Smooth muscle cell (in vitro differentiated cells): ENCODE measurements around the gene PRODH2. TPM values are rescaled to one million over a fixed set of nuclear protein-coding genes. Genes with fewer than 3 reads are reported as not detected.

ENCODE experiments used
- DNase-seq: peaks from one replicate; lab custom pipeline; 2025; ENCODE audit not compliant: unreplicated experiment; lab: John Stamatoyannopoulos, UW
- H2AFZ ChIP-seq: fragments of 200-600 bp; sonication (generic); 2 replicates; pipeline ENCODE4 v1.6.0; 2016; ENCODE audit warnings: antibody characterized with exemption, low read depth, mild to moderate bottlenecking
- H3F3A ChIP-seq: fragments of 200-600 bp; sonication (generic); 2 replicates; pipeline ENCODE4 v1.6.0; 2017; ENCODE audit warnings: antibody characterized with exemption, low read depth
- H3K27ac ChIP-seq: fragments of 200-600 bp; sonication (generic); 2 replicates; pipeline ENCODE4 v1.5.1; 2016; ENCODE audit warnings: low read depth, mild to moderate bottlenecking
- H3K27me3 ChIP-seq: fragments of 200-600 bp; sonication (generic); 2 replicates; pipeline ENCODE4 v1.6.1; 2016; ENCODE audit warnings: low read depth, mild to moderate bottlenecking
- H3K36me3 ChIP-seq: fragments of 200-600 bp; sonication (generic); 2 replicates; pipeline ENCODE4 v1.5.1; 2016; ENCODE audit warnings: low read depth
- H3K4me1 ChIP-seq: fragments of 200-600 bp; sonication (generic); 2 replicates; pipeline ENCODE4 v1.5.1; 2016; ENCODE audit warnings: low read depth
- H3K4me2 ChIP-seq: fragments of 200-600 bp; sonication (generic); 2 replicates; pipeline ENCODE4 v1.6.0; 2016; ENCODE audit warnings: mild to moderate bottlenecking
- H3K4me3 ChIP-seq: fragments of 200-600 bp; sonication (generic); 2 replicates; pipeline ENCODE4 v1.5.1; 2016; ENCODE audit warnings: mild to moderate bottlenecking
- H3K79me2 ChIP-seq: fragments of 200-600 bp; sonication (generic); 2 replicates; pipeline ENCODE4 v1.6.0; 2016; ENCODE audit warnings: low read depth, mild to moderate bottlenecking
- H3K9ac ChIP-seq: fragments of 200-600 bp; sonication (generic); 2 replicates; pipeline ENCODE4 v1.6.0; 2016; ENCODE audit warnings: low read depth
- H3K9me3 ChIP-seq: fragments of 200-600 bp; sonication (generic); replicated peaks from 2 replicates; pipeline ENCODE4 v1.5.1; 2016; ENCODE audit warnings: low read depth
- H4K20me1 ChIP-seq: fragments of 200-600 bp; sonication (generic); 2 replicates; pipeline ENCODE4 v1.6.0; 2016; ENCODE audit warnings: low read depth
- whole genome bisulfite sequencing: methylation state at CpG from one replicate; pipeline ENCODE4 v1.1.7; 2016; ENCODE audit warnings: low lambda C conversion rate; 5-methylcytosine and 5-hydroxymethylcytosine counted together
- polyA plus RNA-seq: library from polyadenylated mRNA; unstranded; fragments of >200 nt; fragmentation: Nextera tagmentation; extraction: Ambion mirVana; gene quantifications from 2 replicates; pipeline ENCODE4 v1.2.1, GENCODE V29; 2016
- total RNA-seq: library from RNA; depleted of rRNA; stranded (reverse); fragments of >200 nt; gene quantifications from 2 replicates; pipeline ENCODE4 v1.2.3, GENCODE V29; 2014
- TF ChIP-seq, protein P1 (sequence below): fragments of 200-600 bp; sonication (generic); IDR thresholded peaks from 2 replicates; pipeline ENCODE4 v1.5.1; 2017; ENCODE audit warnings: borderline replicate concordance, mild to moderate bottlenecking, antibody characterized with exemption; ENCODE audit not compliant: insufficient read depth, poor library complexity, severe bottlenecking

PRODH2 gene
- total and polyA plus RNA-seq, 2 experiments from 2014 or later = not detected

- Histone ChIP-seq H3K4me1 (no peaks in the 10 kb centered on the region), H3K79me2 (no peaks in the 10 kb centered on the region), H3K4me3 (no peak overlapping the region), H3K27me3 (no peaks in the 10 kb centered on the region), H4K20me1 (no peaks in the 10 kb centered on the region), H3K36me3 (no peaks in the 10 kb centered on the region), H3K9ac (no peak overlapping the region), H3K27ac (no peak overlapping the region), H3K9me3 (no peaks in the 10 kb centered on the region), H3K4me2 (no peak overlapping the region), H2AFZ (no peak overlapping the region), H3F3A (no peaks in the 10 kb centered on the region)
- TF ChIP-seq, protein P1, sequence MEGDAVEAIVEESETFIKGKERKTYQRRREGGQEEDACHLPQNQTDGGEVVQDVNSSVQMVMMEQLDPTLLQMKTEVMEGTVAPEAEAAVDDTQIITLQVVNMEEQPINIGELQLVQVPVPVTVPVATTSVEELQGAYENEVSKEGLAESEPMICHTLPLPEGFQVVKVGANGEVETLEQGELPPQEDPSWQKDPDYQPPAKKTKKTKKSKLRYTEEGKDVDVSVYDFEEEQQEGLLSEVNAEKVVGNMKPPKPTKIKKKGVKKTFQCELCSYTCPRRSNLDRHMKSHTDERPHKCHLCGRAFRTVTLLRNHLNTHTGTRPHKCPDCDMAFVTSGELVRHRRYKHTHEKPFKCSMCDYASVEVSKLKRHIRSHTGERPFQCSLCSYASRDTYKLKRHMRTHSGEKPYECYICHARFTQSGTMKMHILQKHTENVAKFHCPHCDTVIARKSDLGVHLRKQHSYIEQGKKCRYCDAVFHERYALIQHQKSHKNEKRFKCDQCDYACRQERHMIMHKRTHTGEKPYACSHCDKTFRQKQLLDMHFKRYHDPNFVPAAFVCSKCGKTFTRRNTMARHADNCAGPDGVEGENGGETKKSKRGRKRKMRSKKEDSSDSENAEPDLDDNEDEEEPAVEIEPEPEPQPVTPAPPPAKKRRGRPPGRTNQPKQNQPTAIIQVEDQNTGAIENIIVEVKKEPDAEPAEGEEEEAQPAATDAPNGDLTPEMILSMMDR = no peak
- WGBS = 84% methylated on average over 9 of the region's 9 CpGs
- DNase-seq = no peak
Measured at GRCh38 chr19:35781650-35782049, 31.0 kb downstream of the PRODH2 start.

DNA sequence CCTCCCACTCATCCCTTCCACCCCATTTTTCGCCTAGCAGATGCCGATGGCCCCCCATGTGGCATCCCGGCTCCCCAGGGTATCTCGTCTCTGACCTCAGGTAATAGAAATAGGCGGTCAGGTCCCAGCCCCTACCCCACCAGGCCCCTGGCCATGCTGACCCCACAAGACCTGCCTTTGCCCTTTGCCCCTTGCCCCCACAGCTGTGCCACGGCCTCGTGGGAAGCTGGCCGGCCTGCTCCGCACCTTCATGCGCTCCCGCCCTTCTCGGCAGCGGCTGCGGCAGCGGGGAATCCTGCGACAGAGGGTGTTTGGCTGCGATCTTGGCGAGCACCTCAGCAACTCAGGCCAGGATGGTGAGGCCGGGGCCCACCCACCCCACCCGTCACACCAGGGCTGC is 31.9 kb downstream of the PRODH2 start:
- H3K9me3 ChIP-seq = no peaks in the 10 kb centered on the region
- TF ChIP-seq, protein P1 = no peak
- 96% methylated on average over 20 of the region's 20 CpGs for WGBS
- no peak overlapping the region for H3K4me2 ChIP-seq
- no peaks in the 10 kb centered on the region for H3K79me2 ChIP-seq
- no peaks in the 10 kb centered on the region for H3K36me3 ChIP-seq
- H3K27ac ChIP-seq = no peak overlapping the region
- peaks cover 6% of the 10 kb centered on the region for H3K4me1 ChIP-seq
- DNase-seq = no peak
- no peak overlapping the region for H2AFZ ChIP-seq
- H3F3A ChIP-seq = no peaks in the 10 kb centered on the region
- no peak overlapping the region for H3K9ac ChIP-seq
- no peaks in the 10 kb centered on the region for H3K27me3 ChIP-seq
- H3K4me3 ChIP-seq = no peak overlapping the region
- H4K20me1 ChIP-seq = no peaks in the 10 kb centered on the region

DNA sequence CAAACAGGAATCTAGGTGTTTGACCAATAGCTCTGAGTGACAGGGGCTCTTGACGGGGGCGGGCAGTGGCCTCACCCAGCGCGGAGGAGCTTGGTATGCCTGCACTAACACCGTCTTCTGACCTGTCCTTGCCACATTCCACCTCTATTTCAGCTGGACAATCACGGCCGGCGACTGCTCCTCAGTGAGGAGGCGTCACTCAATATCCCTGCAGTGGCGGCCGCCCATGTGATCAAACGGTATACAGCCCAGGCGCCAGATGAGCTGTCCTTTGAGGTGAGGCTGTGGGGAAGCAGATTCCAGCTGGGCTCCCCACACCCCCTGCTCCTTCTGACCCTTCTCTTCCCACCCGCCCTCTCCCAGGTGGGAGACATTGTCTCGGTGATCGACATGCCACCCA is 32.6 kb downstream of the PRODH2 start:
- Histone ChIP-seq H3K27me3 (no peaks in the 10 kb centered on the region), H3K4me1 (peaks cover 6% of the 10 kb centered on the region), H3K79me2 (no peaks in the 10 kb centered on the region), H3K9ac (no peak overlapping the region), H3K9me3 (no peaks in the 10 kb centered on the region), H3K4me3 (no peak overlapping the region), H2AFZ (no peak overlapping the region), H3K36me3 (no peaks in the 10 kb centered on the region), H3K4me2 (no peak overlapping the region), H4K20me1 (no peaks in the 10 kb centered on the region), H3F3A (no peaks in the 10 kb centered on the region), H3K27ac (no peak overlapping the region)
- 96% methylated on average over 14 of the region's 16 CpGs for WGBS
- DNase-seq = no peak
- TF ChIP-seq, protein P1 = no peak

- Histone ChIP-seq H3F3A (no peaks in the 10 kb centered on the region), H3K27ac (no peak overlapping the region), H3K9me3 (no peaks in the 10 kb centered on the region), H4K20me1 (no peaks in the 10 kb centered on the region), H3K4me3 (no peak overlapping the region), H3K79me2 (no peaks in the 10 kb centered on the region), H3K27me3 (no peaks in the 10 kb centered on the region), H2AFZ (no peak overlapping the region), H3K4me2 (no peak overlapping the region), H3K4me1 (peaks cover 6% of the 10 kb centered on the region), H3K9ac (no peak overlapping the region), H3K36me3 (no peaks in the 10 kb centered on the region)
- DNase-seq = no peak
- WGBS = 91% methylated on average over 8 of the region's 8 CpGs
- TF ChIP-seq, protein P1 = no peak
Measured at GRCh38 chr19:35779033-35779432, 33.6 kb downstream of the PRODH2 start.
